HCT116 (cell line): ENCODE data around the gene MAPKAPK3. TPM values are rescaled to one million over a fixed set of nuclear protein-coding genes. Genes with fewer than 3 reads are reported as not detected.

Source experiments
- ATAC-seq: fragments of 200-7000 bp; cut with Tn5 transposase; 2 replicates; pipeline ENCODE4 v1.9.1; 2020; ENCODE audit warnings: mild to moderate bottlenecking, moderate library complexity
- BruUV-seq: library from RNA; stranded (reverse); fragments of 400-500 nt; replicated peaks from 2 replicates; lab custom pipeline; 2021; lab: Mats Ljungman, UMichigan
- CTCF ChIA-PET: fragments of 300-600 bp; sonication (Branson Sonifier 250); formaldehyde crosslinking; loops from one replicate; lab custom pipeline; 2021; ENCODE audit warnings: antibody characterized with exemption; lab: Charles Lee
- POLR2A ChIA-PET: fragments of 300-600, 350-600 bp; sonication (Branson Sonifier 250); formaldehyde crosslinking; loops from one replicate; lab custom pipeline; 2021; ENCODE audit warnings: antibody characterized with exemption; lab: Charles Lee
- RAD21 ChIA-PET, 2 experiments: fragments of 300-600 bp; sonication (Branson Sonifier 250); formaldehyde crosslinking; loops; one replicate each; lab custom pipeline; 2023; ENCODE audit warnings: low total read pairs in 2 of 2; ENCODE audit not compliant: uncharacterized antibody in 2 of 2, unreplicated experiment in 2 of 2, low non-redundant PET in 1 of 2; lab: Charles Lee
- DNase-seq: peaks from one replicate; pipeline ENCODE4 v3.0.0-alpha.2; 2010; ENCODE audit warnings: low read depth, low spot score
- H2AFZ ChIP-seq: fragments of 200-600 bp; shearing (Covaris generic), sonication (generic); 2 replicates; pipeline ENCODE4 v1.6.1; 2017; ENCODE audit warnings: low read depth, mixed run types, mixed read lengths, antibody characterized with exemption, low read length; ENCODE audit not compliant: poor library complexity, severe bottlenecking
- H3K27ac ChIP-seq: 2 replicates; pipeline ENCODE4 v1.5.1; 2012; ENCODE audit warnings: low read depth, low read length
- H3K27me3 ChIP-seq: fragments of 200-600 bp; sonication (generic); 2 replicates; pipeline ENCODE4 v1.6.1; 2016; ENCODE audit warnings: mixed run types, low read length, mixed read lengths; ENCODE audit not compliant: insufficient read depth
- H3K36me3 ChIP-seq, 2 experiments: fragments of 200-500 bp in 1 of 2; fragments of 200-600 bp in 1 of 2; sonication (Bioruptor generic) in 1 of 2; sonication (generic) in 1 of 2; 2 replicates each; pipeline versions ENCODE4 v1.5.1 to v1.6.1; 2014 to 2016; ENCODE audit warnings: low read length in 2 of 2, inconsistent platforms in 1 of 2, mixed read lengths in 1 of 2, mixed run types in 1 of 2; ENCODE audit not compliant: insufficient read depth in 2 of 2, control insufficient read depth in 1 of 2
- H3K4me1 ChIP-seq, 2 experiments: fragments of 200-600 bp in 1 of 2; sonication (generic) in 1 of 2; 2 replicates each; pipeline versions ENCODE4 v1.5.1 to v1.6.1; 2012 to 2017; ENCODE audit warnings: low read length in 2 of 2, inconsistent platforms in 1 of 2, mild to moderate bottlenecking in 1 of 2, mixed read lengths in 1 of 2, mixed run types in 1 of 2, moderate library complexity in 1 of 2; ENCODE audit not compliant: insufficient read depth in 2 of 2, control insufficient read depth in 1 of 2
- H3K4me2 ChIP-seq: fragments of 200-600 bp; sonication (generic); 2 replicates; pipeline ENCODE4 v1.6.1; 2017; ENCODE audit warnings: mixed run types, low read length, mixed read lengths
- H3K4me3 ChIP-seq, 2 experiments: fragments of 200-600 bp in 1 of 2; sonication (generic) in 1 of 2; replicated peaks in 1 of 2; 2 replicates each; pipeline ENCODE4 v1.5.1; 2011 to 2016; ENCODE audit warnings: low read length in 2 of 2, control low read depth in 1 of 2, low read depth in 1 of 2, mild to moderate bottlenecking in 1 of 2, mixed read lengths in 1 of 2, mixed run types in 1 of 2
- H3K79me2 ChIP-seq: fragments of 200-600 bp; sonication (generic); 2 replicates; pipeline ENCODE4 v1.6.1; 2017; ENCODE audit warnings: mild to moderate bottlenecking, mixed run types, low read length, moderate library complexity, mixed read lengths; ENCODE audit not compliant: insufficient read depth
- H3K9ac ChIP-seq: fragments of 200-600 bp; sonication (generic); 2 replicates; pipeline ENCODE4 v1.6.1; 2016; ENCODE audit warnings: low read length, mixed read lengths
- H3K9me2 ChIP-seq: fragments of 200-600 bp; sonication (generic), shearing (Covaris generic); 2 replicates; pipeline ENCODE4 v1.6.1; 2017; ENCODE audit warnings: mixed run types, mild to moderate bottlenecking, moderate library complexity; ENCODE audit not compliant: insufficient read depth
- H3K9me3 ChIP-seq, 2 experiments: fragments of 200-500 bp in 1 of 2; fragments of 200-600 bp in 1 of 2; sonication (Bioruptor generic) in 1 of 2; sonication (generic) in 1 of 2; 2 replicates each; pipeline ENCODE4 v1.6.1; 2014 to 2017; ENCODE audit warnings: low read length in 2 of 2, mixed read lengths in 2 of 2, inconsistent platforms in 1 of 2, low read depth in 1 of 2, mild to moderate bottlenecking in 1 of 2, mixed run types in 1 of 2, moderate library complexity in 1 of 2; ENCODE audit not compliant: control insufficient read depth in 1 of 2, insufficient read depth in 1 of 2
- H4K20me1 ChIP-seq: fragments of 200-600 bp; sonication (generic), shearing (Covaris generic); 2 replicates; pipeline ENCODE4 v1.6.1; 2017; ENCODE audit warnings: mixed run types, mild to moderate bottlenecking, moderate library complexity; ENCODE audit not compliant: insufficient read depth
- CEBPB ChIP-seq: IDR thresholded peaks from 2 replicates; pipeline ENCODE4 v1.6.1; 2012; ENCODE audit warnings: low read depth
- EGR1 ChIP-seq: IDR thresholded peaks from 2 replicates; pipeline ENCODE4 v1.6.1; 2012; ENCODE audit warnings: low read depth
- ELF1 ChIP-seq: IDR thresholded peaks from 2 replicates; pipeline ENCODE4 v1.6.1; 2012; ENCODE audit warnings: low read depth, borderline replicate concordance
- EZH2phosphoT487 ChIP-seq: fragments of 200-600 bp; IDR thresholded peaks from 2 replicates; pipeline ENCODE4 v1.6.1; 2018; ENCODE audit warnings: antibody characterized with exemption, borderline replicate concordance
- POLR2AphosphoS5 ChIP-seq: IDR thresholded peaks from 2 replicates; pipeline ENCODE4 v1.6.1; 2011; ENCODE audit warnings: mild to moderate bottlenecking, low read depth, low read length, moderate library complexity
- RAD21 ChIP-seq: IDR thresholded peaks from 2 replicates; pipeline ENCODE4 v1.6.1; 2012; ENCODE audit warnings: low read depth, mild to moderate bottlenecking
- REST ChIP-seq: IDR thresholded peaks from 2 replicates; pipeline ENCODE4 v1.6.1; 2012; ENCODE audit warnings: low read depth
- SIN3A ChIP-seq: IDR thresholded peaks from 2 replicates; pipeline ENCODE4 v1.6.1; 2012; ENCODE audit warnings: low read depth
- YY1 ChIP-seq: IDR thresholded peaks from 2 replicates; pipeline ENCODE4 v1.6.1; 2011; ENCODE audit warnings: low read length, low read depth, moderate library complexity, mild to moderate bottlenecking; ENCODE audit not compliant: insufficient replicate concordance; ENCODE audit errors: extremely low read depth
- ZNF274 ChIP-seq: fragments of 200-500 bp; sonication (Bioruptor generic); IDR thresholded peaks from 2 replicates; pipeline ENCODE4 v1.6.1; 2014; ENCODE audit warnings: mild to moderate bottlenecking, low read depth, low read length, inconsistent platforms
- intact Hi-C: fragments of 100-400 bp; cut with micrococcal nuclease; formaldehyde crosslinking; loops from 2 replicates; pipeline ENCODE4 v1.10.0; 2022
- total RNA-seq: library from RNA; stranded (reverse); gene quantifications from one replicate; pipeline ENCODE4 v1.2.1, GENCODE V29; 2021; ENCODE audit not compliant: unreplicated experiment

Gene MAPKAPK3
- total RNA-seq, 1 experiment from 2014 or later: 87.3 TPM

- no peak for TF ChIP-seq POLR2AphosphoS5
- no peak for TF ChIP-seq CEBPB
- TF ChIP-seq ELF1: no peak
- TF ChIP-seq EGR1: no peak
- no peak for TF ChIP-seq YY1
- TF ChIP-seq SIN3A: no peak
- TF ChIP-seq EZH2phosphoT487: no peak
- TF ChIP-seq RAD21: no peak
These were observed 28.4 kb downstream of the MAPKAPK3 start (continued) for GRCh38 chr3:50645378-50645777.

- CTCF ChIA-PET: no interaction called here
- Histone ChIP-seq H3K4me3 (no peak overlapping the region), H2AFZ (no peak overlapping the region), H3K9me3 (no peaks in the 10 kb centered on the region), H3K27ac (no peak overlapping the region), H3K4me1 (peaks cover 0 to 4% of the 10 kb centered on the region in 2 experiments; a peak in 2 of 4 replicates), H3K79me2 (no peaks in the 10 kb centered on the region), H3K9ac (no peak overlapping the region), H3K9me2 (no peaks in the 10 kb centered on the region), H4K20me1 (no peaks in the 10 kb centered on the region)
- intact Hi-C loops: no loop called here
- ATAC-seq: no peak
- POLR2A ChIA-PET: no interaction called here
- TF ChIP-seq REST (no peak), CEBPB (no peak), RAD21 (no peak), ZNF274 (no peak)
- TF ChIP-seq, all 23 proteins: peak for 0
- DNase-seq: no peak
- no TSS peak for BruUV-seq
- RAD21 ChIA-PET: no interaction called here
- no peak overlapping the region for H3K4me2 ChIP-seq
- H3K36me3 ChIP-seq: peaks cover under 1 to 8% of the 10 kb centered on the region in 2 experiments; a peak in 3 of 4 replicates
- H3K27me3 ChIP-seq: no peaks in the 10 kb centered on the region
These were observed 31.4 kb downstream of the MAPKAPK3 start for GRCh38 chr3:50648313-50648712.
